Heart left ventricle (tissue), 13 donors: ENCODE results near the gene ARL6IP1.

ENCODE experiments used
- CTCF ChIP-seq, 12 donors: fragments of 200-600 bp; sonication (generic) in 4 of 12; IDR thresholded peaks; one replicate each; pipeline versions ENCODE4 v1.5.0 to v1.8.0; 2018 to 2022; ENCODE audit warnings: antibody characterized with exemption in 12 of 12, mild to moderate bottlenecking in 5 of 12
- POLR2A ChIP-seq, 2 donors: fragments of 450-650 bp; IDR thresholded peaks; one replicate each; pipeline ENCODE4 v1.6.1; 2017; ENCODE audit warnings: antibody characterized with exemption in 2 of 2, mild to moderate bottlenecking in 2 of 2, moderate library complexity in 2 of 2
- donor health status: ischemic (EF 13 %, LVEDD 7.1; RV severe dilation, severe dysfunction).
- donor health status: DM: no; HTN: yes; CAD: no.
- donor health status: DM: no; HTN: no; CAD: no.
- donor health status: ischemic (EF 25% LVEDD 6.9; RV normal size, moderate dysfunction).
- donor health status: ischemic (EF 25% LVEDD 5.7; RV mildly dilated, moderate dysfunction).
- donor health status: ischemic (EF 35%, LVEDD 5.7; RV mildly dilated, moderate dysfunction).
- donor health status: nonischemic (EF 11% LVEDD 7.7; RV severe dilation, severe dysfunction).
- donor health status: DM: yes; HTN: yes; CAD: no.
- donor health status: PGD.
- donor health status: ischemic (EF 29% LVEDD 5.4; RV normal size, mild dysfunction).
- donor health status: nonischemic (EF 23%, LVEDD 6.1; RV moderate dilation, normal function).

DNA sequence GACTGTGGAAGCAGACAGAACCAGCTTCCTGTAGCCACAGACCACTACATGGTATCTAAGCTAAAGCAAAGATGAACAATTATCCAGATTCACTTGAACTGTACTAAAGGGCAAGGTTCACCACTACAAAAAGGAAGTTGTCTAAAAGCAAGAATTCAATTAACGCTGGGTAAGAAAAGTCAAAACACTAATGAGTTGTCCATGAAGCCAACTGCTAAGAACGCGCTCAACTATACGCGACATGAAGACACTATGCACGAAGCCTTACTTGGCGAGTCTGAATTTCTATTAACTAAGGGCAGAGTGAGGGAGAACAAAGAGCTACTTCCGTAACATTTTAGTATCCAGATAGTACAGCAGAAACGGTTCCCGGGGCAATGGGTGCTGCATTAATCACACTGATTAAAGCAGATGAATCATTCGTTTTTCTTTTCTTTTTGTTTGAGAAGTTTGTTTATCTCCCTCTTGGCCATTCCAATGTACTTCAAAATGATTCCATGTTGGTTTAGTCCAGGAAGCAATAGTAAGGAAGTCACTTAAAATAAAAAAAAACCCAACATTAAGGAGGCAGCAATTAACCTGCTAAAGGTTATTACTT, 8.4 kb downstream of the ARL6IP1 start:
- no peak for TF ChIP-seq CTCF (IDR thresholded peaks at IDR 0.05)
- no peak for TF ChIP-seq POLR2A (IDR thresholded peaks at IDR 0.05)
